Activated CD4-positive, CD25-positive, alpha-beta regulatory T cell treated with anti-CD3 and anti-CD28 coated beads, Interleukin-2, amount 50 U/mL, for 16 hours (primary cell): ENCODE measurements around the gene SGMS1.
"Not testable (repeated sequence)": the region's sequence is repeated elsewhere in the genome, so short reads cannot be mapped to it uniquely, and the experiment has no call there.

ENCODE experiments used
- DNase-seq: peaks from one replicate; pipeline ENCODE4 v3.0.0-alpha.2; 2020; ENCODE audit warnings: low read depth, low spot score

SGMS1 gene

GRCh38 chr10:50470798-50471582 lies 152.8 kb downstream of the SGMS1 start:
- DNase-seq = no peak

- no peak for DNase-seq
Measured at GRCh38 chr10:50470345-50470744, 153.4 kb downstream of the SGMS1 start.

- DNase-seq = no peak
Measured at GRCh38 chr10:50469778-50470193, 154.0 kb downstream of the SGMS1 start.

GRCh38 chr10:50469288-50469687 lies 154.5 kb downstream of the SGMS1 start:
- DNase-seq = no peak

GRCh38 chr10:50467209-50467608 lies 156.5 kb downstream of the SGMS1 start:
- no peak for DNase-seq

GRCh38 chr10:50464004-50464409 lies 159.7 kb downstream of the SGMS1 start:
- no peak for DNase-seq

GRCh38 chr10:50461834-50462233 lies 161.9 kb downstream of the SGMS1 start:
- no peak for DNase-seq

GRCh38 chr10:50461123-50461522 lies 162.6 kb downstream of the SGMS1 start:
- no peak for DNase-seq

GRCh38 chr10:50456719-50457118 lies 167.0 kb downstream of the SGMS1 start:
- no peak for DNase-seq

GRCh38 chr10:50453940-50454339 lies 169.8 kb downstream of the SGMS1 start:
- no peak for DNase-seq

- DNase-seq = no peak
Measured at GRCh38 chr10:50452603-50453002, 171.2 kb downstream of the SGMS1 start.

- DNase-seq = no peak
Measured at GRCh38 chr10:50447691-50448090, 176.1 kb downstream of the SGMS1 start.

- not testable (repeated sequence) for DNase-seq
Measured at GRCh38 chr10:50445777-50446176, 178.0 kb downstream of the SGMS1 start.

GRCh38 chr10:50440489-50440888 lies 183.3 kb downstream of the SGMS1 start:
- DNase-seq = no peak

- no peak for DNase-seq
Measured at GRCh38 chr10:50439806-50440205, 183.9 kb downstream of the SGMS1 start.

GRCh38 chr10:50439187-50439586 lies 184.6 kb downstream of the SGMS1 start:
- DNase-seq = no peak

- no peak for DNase-seq
Measured at GRCh38 chr10:50438049-50438936, 185.5 kb downstream of the SGMS1 start.

- DNase-seq = no peak
Measured at GRCh38 chr10:50437248-50437647, 186.5 kb downstream of the SGMS1 start.

GRCh38 chr10:50436805-50437204 lies 187.0 kb downstream of the SGMS1 start:
- DNase-seq = no peak

GRCh38 chr10:50432211-50433009 lies 191.3 kb downstream of the SGMS1 start:
- no peak for DNase-seq

- DNase-seq = no peak
Measured at GRCh38 chr10:50431791-50432190, 192.0 kb downstream of the SGMS1 start.

- DNase-seq = no peak
Measured at GRCh38 chr10:50431133-50431532, 192.6 kb downstream of the SGMS1 start.
